Activated CD4-positive, alpha-beta T cell treated with anti-CD3 and anti-CD28 coated beads for 24 hours (primary cell): ENCODE results near the gene ADH5.
"Not testable (repeated sequence)": the region's sequence is repeated elsewhere in the genome, so short reads cannot be mapped to it uniquely, and the experiment has no call there.

Source experiments
- DNase-seq, 2 donors: peaks; one replicate each; pipeline ENCODE4 v3.0.0-alpha.2; 2020; ENCODE audit warnings: low read depth in 2 of 2

The ADH5 gene

GRCh38 chr4:99084595-99084994 lies 4.0 kb downstream of the ADH5 start:
- no peak for DNase-seq

- DNase-seq = no peak
Observed at GRCh38 chr4:99082192-99082591, 6.4 kb downstream of the ADH5 start.

GRCh38 chr4:99080869-99081268 lies 7.7 kb downstream of the ADH5 start:
- DNase-seq = not testable (repeated sequence)

- DNase-seq = no peak
Observed at GRCh38 chr4:99079625-99080295, 8.8 kb downstream of the ADH5 start.

- DNase-seq = no peak
Observed at GRCh38 chr4:99078931-99079624, 9.5 kb downstream of the ADH5 start.

- no peak for DNase-seq
Observed at GRCh38 chr4:99078336-99078735, 10.3 kb downstream of the ADH5 start.

GRCh38 chr4:99077177-99077576 lies 11.4 kb downstream of the ADH5 start:
- no peak for DNase-seq

- no peak for DNase-seq
Observed at GRCh38 chr4:99076292-99076976, 12.2 kb downstream of the ADH5 start.

GRCh38 chr4:99074816-99075215 lies 13.8 kb downstream of the ADH5 start:
- DNase-seq = no peak

- no peak for DNase-seq
Observed at GRCh38 chr4:99071159-99071558, 17.4 kb downstream of the ADH5 start.

- no peak for DNase-seq
Observed at GRCh38 chr4:99067617-99068016, 21.0 kb downstream of the ADH5 start.

GRCh38 chr4:99065521-99065920 lies 23.1 kb downstream of the ADH5 start:
- not testable (repeated sequence) for DNase-seq

- no peak for DNase-seq
Observed at GRCh38 chr4:99062120-99062519, 26.5 kb downstream of the ADH5 start.

- no peak for DNase-seq
Observed at GRCh38 chr4:99061048-99061700, 27.4 kb downstream of the ADH5 start.

GRCh38 chr4:99059550-99059949 lies 29.0 kb downstream of the ADH5 start:
- no peak for DNase-seq

GRCh38 chr4:99058228-99058627 lies 30.4 kb downstream of the ADH5 start:
- no peak for DNase-seq

GRCh38 chr4:99054428-99054994 lies 34.1 kb downstream of the ADH5 start:
- no peak for DNase-seq

GRCh38 chr4:99052902-99053301 lies 35.7 kb downstream of the ADH5 start:
- DNase-seq = no peak

- DNase-seq = no peak
Observed at GRCh38 chr4:99047710-99048109, 40.9 kb downstream of the ADH5 start.

- DNase-seq = no peak
Observed at GRCh38 chr4:99043346-99043745, 45.2 kb downstream of the ADH5 start.

- no peak for DNase-seq
Observed at GRCh38 chr4:99038213-99038612, 50.4 kb downstream of the ADH5 start.

- no peak for DNase-seq
Observed at GRCh38 chr4:99033956-99034355, 54.6 kb downstream of the ADH5 start.
